DMS79 (cell line): Measurements from ENCODE around the gene VSTM2L.
"Not testable (repeated sequence)": the region's sequence is repeated elsewhere in the genome, so short reads cannot be mapped to it uniquely, and the experiment has no call there.

Experiments
- DNase-seq: peaks from one replicate; lab custom pipeline; 2025; lab: John Stamatoyannopoulos, UW

The VSTM2L gene, protein sequence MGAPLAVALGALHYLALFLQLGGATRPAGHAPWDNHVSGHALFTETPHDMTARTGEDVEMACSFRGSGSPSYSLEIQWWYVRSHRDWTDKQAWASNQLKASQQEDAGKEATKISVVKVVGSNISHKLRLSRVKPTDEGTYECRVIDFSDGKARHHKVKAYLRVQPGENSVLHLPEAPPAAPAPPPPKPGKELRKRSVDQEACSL

DNA sequence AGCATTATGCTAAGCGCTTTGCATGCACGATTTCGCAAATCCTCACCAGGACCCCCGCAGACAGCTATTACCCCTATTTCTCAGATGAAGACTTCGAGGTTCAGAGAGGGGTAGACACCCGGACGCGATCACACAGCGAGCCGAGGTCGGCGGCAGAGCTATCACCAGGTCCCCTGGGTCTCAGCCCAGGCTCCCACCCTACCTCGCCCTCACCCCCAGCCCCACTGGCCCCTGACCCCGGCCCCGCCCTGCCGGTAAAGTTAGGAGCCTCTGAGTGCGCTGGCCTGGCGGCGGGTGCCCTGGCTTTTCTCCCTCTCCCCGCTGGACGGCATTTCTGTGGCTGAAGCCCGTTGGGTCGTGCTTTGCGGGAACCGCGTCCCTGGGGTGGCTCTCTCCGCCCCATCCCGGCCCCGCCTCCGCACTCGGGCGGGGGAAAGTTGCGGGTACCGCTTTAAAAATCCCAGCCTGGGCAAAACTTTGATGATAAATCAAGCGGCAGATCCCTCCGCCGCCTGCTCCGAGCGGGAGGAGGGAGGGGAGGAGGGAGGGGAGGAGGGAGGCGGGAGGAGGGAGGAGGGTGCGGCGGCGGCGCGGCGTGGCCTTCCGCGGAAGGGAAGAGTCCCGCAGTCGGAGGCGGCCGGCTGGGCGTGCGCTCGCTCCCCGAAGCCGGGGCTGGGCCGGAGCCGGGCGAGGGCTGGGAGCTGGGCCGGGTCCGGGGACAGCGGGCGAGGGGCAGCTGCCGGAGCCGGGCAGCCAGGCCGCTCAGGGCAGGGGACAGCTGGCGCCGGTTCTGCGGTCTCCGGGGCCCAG is at the start of gene VSTM2L:
TSS of gene VSTM2L (plus strand) at position 624 of the 810 bp plus-strand sequence. CDS start 224 bp downstream, outside the sequence.
- DNase-seq: no peak

DNA sequence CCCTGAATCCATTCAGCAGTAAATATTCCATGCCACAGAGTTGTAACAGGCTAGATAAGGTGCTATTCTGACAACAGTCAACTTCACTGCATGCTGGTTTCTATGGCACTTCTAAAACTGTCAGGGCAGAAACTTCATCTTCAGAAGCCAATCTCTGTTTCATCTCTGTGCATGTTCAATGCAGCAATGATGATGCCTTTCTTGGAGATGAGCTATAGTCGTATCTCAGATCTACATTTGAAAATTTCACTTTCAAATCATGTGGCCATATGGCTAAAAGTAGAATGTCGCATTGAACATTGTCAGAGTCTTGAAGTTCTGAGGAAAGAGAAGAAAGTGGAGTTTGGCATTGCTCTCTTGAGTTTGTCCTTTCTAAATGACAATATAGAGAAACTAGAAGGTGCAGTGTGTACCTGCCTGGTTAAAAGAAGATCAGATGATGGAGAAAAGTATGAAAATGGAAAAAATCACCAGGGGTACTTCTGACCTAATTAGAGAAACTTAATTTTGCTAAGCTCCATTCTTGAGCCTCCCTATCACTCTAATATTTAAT is 49.0 kb upstream of the VSTM2L start:
- DNase-seq: no peak

DNA sequence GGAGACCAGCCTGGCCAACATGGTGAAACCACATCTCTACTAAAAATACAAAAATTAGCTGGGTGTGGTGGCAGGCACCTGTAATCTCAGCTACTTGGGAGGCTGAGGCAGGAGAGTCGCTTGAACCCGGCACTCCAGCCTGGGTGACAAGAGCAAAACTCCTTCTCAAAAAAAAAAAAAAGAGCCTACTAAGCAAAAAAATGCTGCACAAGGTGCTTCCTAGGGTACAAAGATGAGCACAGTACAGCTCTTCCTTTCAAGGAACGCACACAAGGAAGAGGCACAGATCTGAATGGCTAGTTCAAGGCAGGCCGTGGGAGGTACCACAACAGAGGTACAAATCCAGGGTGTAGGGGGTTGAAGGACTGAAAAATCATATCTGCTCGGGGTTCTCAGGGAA is 46.9 kb upstream of the VSTM2L start:
- DNase-seq: not testable (repeated sequence)

DNA sequence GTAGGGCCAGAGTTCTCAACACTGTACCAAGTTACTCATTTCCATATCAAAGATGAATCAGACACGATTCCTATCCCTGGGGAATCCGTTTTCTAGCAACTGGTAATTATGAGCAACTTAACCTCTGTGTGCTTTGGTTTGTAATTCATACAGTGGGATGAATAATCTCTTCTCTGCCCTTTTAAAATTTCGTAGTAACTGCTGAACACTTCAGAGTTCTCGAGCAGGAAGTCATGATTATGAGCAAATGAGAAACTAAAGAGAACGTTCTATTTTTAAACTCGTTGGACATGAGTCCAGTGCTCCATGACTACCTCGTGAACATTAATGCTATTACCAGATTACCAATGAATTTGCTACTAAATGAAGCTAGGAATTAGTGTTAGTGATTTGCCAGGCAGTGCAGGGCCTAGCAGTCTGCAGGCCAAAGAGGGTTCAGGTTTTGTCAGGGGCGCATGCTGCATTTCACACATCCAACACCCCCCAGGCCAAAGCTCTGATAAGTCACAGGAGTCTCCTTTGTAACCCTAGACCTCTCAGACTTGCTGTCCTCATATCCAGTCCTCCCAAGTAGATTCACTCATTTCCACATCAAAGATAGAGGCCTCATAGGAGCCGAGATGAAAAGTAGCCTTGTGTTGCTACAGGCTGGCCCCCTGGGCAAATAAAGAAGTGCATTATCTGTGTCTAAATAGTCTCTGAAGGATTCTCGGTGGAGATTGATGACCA is 45.8 kb upstream of the VSTM2L start:
- DNase-seq: no peak

DNA sequence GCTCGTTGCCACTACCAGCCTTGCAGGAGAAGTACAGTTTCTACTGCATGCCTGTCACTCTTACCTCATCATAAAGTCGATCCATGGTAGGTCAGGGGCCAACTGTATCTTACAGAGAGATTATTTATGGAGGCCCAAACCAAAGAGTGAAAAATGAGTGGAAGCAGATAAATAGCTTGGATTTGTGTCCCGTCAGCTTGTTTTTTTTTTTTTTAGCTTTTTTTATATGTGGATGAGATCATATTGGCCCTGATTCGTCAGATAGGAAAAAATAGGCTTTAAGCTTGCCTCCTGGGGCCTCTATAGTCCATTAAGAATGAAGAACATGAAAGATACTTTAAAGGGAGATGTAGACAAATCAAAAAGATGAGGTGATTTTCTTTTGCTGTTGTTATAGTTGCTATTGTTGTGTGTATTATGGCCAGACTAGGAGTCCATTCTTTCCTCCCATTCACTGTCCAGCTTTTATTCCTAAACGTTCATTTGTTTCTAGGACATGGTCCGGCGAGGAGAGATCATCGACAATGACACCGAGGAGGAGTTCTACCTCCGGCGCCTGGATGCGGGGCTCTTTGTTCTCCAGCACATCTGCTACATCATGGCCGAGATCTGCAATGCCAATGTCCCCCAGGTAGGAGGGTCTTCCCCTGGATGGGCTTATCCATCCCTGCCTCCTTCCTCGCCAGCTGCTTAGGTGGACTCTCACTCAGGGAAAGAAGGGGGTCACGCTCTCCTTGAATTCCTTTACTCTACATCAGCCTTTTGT is 43.3 kb upstream of the VSTM2L start:
- no peak for DNase-seq

DNA sequence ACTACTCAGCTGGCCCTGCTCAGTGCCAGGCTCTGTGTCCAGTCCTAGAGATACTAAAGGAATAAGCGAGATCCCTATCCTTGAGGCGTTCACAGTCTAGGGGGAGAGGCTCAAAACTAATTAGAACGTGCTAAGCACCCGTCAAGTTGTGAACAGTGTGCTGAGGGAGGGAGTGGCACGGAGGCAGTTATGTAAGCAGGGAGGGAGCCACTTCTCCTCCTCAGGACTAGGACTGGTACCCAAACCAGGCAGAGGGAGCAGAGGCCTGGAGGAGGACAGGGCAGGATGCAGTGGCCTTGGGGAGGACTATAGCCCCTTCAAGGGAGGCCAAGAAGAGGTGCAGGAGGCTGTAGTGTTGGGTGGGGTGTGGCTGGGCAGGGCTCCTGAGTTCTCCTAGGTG is 39.6 kb upstream of the VSTM2L start:
- no peak for DNase-seq

DNA sequence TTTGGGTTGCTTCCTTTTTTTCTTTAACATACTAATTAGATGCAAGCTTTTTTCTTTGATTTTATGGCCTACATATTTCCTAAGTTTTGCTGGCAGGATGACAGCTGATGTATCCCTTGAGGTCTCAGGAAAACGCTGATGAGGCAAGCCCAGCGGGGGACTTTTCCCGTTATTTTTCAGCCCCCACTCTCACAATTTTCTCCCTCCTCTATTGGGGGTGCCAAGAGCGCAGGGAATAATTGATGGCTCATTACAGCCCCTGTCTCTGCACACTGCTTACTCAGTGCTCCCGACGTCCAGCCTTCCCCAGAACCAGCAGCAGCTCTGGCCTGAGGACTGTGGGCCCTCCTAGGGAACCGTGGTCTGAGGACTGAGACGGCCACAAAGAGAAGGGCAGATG is 38.6 kb upstream of the VSTM2L start:
- no peak for DNase-seq

DNA sequence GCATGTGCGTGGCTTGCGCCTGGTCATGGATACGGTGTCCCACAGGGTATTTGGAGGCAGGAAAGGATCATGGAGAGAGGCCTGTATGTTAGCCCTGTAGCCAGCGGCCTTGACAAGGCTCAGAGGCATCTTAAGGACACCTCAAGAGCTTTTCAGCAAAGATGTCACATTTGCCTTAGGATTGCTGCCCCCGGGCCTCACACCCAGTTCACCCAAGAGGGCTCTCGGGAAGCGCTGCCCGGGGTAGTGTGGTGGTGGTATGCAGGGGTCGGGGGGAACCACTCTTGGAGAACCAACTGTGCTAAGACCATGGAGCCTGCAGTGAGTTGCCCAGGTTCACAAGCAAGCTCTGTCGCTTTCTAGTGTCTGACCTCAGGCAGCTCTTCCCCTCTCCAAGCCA is 36.9 kb upstream of the VSTM2L start:
- no peak for DNase-seq

DNA sequence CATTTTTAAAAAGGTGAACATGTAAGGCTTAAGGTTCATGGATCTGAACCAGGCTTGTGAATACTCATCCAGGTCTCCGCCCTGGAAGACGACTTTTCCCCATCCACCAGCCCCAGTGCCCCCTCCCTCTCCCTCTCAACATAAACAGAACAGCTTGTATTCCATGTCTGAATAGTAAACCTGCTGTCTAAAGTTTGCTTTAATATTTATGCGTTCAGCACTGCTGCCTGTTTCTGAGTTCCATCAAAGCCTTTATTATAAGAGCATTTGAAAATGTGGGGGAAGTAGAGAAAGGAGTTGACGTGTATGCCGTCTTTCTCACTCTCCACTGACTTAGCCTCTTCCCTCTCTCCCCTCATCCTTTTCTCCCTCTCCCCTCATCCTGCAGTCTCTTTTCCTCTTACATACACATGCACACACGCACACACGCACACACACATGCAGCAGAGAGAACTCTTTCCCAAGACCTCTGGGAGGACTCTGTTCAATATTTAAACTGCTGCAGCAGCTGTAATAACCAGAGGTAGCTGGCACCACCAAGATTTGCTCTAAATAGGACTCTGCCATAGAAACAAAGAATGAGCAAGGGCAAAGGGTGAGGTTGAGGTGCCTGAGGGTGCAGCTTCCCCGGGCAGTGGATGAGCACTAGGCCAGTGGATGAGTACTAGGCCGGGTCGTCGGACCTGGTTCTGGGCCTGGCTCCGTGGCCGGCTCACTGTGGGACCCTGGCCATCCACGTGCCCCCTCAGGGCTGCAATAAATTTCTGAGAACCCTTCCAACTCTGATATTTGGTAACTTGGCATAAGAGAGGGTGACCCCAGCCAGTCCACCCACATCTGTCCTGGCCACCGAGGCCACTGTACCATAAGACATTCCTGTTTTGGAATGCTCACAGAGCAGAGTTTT is 35.4 kb upstream of the VSTM2L start:
- no peak for DNase-seq

DNA sequence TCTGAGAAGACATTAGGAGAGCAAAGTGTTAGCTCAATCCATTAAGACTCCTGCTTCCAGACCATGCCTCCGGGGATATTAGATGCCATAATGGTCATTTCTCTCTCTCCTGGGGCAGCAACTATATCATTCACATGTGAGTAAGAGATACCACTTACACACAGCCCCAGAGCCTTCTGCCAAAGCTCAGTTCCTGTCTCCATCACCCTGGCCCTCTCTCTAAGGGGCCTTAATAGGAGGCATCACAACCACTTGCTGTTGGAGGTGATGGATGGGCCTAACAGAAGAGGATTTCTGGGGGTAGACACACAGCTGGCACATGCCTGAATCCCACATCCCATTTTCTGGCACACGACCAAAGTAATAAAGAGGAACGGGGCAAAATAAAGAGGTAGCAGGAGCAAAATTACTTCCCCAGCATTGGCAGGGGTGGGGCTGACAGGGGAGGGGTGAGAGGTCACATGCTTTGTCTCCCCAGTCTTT is 34.0 kb upstream of the VSTM2L start:
- DNase-seq: no peak

DNA sequence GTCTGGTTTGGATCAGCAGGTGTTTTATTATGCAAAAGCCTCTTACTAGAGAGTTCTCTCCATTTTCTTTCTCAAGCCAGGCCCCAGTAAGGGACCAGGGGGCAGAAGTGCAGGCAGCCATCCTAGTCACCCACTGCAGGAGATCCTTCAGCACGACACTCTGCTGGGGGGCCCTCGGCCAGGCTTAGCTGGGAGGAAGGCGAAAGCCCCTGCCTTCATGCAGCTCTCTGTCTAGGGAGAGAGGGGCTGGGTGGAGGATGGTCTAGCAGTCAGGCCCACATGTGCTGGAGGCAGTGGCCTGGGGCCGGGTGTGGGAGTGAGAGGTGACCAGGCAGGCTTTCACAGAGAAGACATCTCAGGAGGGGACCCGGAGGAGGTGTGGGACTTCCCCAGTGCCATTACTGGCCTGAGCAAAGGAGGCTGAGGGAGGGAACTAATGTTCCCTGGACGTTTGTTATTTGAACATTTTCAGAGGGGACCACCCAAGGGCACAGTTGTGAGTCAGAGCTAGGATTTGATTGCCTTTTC is 33.5 kb upstream of the VSTM2L start:
- DNase-seq: no peak

DNA sequence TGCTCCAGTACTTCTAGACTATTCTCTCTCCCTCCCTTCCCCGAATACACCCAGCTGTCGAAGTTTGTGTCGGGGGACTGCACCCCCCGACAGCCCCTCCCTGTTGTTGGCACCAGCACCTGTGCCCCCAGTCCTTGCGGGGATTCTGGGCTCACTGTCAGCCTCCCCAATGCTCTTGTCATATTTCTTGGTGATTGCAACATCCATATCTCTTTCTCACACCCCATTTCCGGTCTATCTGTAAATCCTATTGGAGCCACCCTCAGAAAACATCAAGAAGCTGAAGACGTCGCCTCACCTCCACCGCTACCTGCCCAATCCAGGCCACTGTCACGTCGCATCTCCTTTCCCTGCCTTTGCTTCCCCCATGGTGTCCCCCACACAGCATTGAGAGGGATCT is 32.6 kb upstream of the VSTM2L start:
- no peak for DNase-seq

DNA sequence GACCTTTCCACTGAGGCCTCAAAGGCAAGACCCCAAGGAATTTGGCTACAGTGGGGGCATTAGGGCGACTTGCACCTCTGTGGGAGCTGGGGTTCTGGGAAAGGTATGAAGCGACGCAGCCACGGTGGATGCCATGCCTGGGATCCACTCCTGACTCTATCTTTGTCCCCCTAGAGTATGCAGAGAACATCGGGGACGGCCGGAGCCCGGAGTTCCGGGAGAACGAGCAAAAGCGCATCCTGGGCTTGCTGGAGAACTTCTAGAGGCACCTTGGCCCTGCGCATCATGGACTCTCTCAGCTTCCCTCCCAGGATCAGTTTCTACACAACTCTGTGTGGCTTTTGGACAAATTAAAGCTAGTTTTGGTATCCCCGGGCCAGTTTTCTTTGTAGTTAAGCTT is 31.2 kb upstream of the VSTM2L start:
- DNase-seq: no peak

DNA sequence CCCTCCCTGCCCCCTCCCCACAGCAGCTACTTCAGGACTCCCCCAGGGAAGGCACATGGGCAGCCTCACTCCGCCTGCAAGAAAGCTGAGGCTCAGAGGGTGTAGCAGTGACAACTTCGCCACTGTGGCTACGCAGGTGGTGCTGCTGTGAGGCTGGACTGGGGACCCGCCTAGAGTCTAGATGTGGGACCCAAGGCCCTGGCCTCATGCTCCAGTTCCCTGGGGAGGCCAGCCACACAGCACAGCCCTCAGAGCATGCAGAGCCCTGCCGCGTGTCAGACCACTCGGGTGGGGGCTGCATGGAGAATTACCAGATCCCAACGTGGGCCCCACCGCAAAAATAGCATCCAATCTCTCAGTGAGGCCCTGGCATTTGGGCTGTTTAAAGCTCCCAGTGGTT is 30.8 kb upstream of the VSTM2L start:
- no peak for DNase-seq

DNA sequence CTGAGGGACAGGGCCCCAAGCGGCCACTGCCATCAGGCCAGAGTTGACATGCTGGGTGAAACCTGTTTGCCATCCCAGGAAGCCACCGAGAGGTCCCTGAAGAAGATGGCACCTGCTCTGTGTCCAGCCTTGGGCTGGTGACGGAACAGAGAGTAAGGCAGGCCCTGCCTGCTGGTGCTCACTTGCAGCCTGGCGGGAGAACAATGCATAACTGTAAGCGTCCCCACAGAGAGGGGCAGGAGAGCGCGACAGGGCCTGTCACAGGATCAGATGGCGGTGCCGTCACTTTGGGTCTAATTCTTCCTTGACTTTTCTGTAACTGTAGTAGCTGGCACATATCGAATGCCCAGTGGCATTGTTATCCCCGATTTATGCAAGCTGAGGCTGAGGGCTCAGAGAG is 29.0 kb upstream of the VSTM2L start:
- no peak for DNase-seq

DNA sequence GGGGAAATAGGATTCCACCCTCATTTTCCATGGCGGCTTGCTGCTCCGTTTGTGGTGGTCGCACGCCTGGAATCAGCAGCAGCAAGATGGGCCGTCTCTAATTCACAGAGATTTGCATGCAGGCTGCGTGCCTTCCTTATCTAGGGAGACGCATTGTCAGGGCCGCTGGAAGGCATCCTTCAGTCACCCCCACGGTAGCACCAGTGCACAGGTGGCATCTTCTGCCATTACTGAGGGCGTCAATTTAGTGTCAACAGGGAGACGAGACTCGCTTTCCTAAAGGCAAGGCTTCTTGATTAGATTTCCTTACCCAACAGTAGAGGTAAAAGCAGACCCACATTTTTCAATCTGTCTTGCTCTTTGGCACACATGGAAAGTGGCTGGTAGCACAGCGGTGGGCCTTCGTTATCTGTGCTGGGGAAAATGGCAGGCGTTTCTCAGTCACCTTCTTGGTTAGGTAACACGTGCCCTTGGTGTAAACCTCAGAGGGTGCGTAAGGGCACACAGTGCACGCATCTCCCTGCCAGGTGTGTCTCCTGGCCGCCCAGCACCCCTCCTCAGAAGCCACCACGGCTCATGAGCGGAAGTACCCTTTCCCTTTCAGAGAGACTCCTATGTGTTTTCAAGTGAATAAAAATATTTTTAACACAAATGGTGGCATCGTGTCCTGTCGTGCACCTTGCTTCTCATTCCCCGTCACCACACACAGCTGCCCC is 27.3 kb upstream of the VSTM2L start:
- no peak for DNase-seq

DNA sequence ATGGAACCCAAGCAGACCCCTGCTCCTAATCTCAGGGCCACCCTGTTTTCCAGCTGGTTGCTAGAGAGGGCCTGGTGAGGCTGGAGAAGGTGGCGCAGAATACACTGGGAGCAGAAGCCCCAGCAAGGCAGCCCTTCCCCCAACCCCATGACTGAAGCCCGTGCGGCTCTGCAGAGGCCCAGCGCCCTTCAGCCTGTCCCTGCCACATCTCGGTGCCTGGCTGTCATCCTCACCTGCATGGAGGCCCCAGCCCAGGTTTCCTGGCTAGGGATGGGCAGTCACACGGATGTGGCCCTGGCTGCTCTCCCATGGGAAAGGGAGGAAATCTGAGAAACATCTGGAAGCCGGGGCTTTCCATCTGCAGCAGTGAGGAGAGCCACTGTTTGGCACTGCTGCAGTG is 26.1 kb upstream of the VSTM2L start:
- no peak for DNase-seq

DNA sequence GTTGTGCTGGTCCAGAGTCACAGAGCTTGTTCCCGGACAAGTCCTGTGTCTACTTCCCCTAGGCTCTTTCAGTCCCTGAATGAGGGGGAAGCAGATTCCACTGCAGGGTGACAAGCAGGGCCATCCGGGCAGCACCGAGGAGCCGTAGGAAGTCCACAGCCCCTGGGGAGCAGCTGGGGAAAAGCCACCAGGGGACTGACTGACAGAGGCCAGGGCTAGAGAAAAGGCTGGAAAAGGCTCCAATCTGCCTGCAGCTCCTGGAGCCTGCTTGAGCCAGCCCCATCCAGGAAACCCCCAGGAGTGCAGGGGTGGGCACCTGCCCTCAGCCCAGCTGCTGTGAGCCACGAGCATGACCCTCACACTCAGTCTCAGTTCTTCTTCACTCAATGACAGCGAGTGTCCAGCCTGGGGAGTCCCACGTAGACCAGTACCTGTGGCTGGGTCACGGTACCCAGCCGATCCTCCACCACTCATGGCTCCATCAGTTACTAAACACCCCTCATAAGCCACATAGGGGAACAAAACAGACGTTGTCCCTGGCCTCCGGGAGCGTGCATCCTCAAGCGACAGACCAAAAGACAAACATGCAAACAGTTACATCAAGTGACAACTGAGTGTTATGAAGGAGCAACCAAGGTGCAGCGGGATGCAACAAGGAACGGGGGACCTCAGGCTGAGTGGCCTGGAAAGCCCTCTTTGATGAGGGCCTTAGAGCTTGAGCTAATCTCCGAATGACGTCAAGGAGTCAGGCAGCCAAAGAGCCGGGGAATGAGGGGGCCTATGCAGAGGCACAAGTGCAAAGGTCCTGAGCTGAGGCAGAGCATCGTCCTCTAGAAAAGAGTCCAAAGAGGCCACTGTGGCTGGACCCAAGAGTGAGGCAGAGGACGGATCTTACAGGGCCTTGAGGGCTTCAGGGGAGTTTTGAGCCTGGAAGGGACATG is 24.8 kb upstream of the VSTM2L start:
- DNase-seq: no peak
